ENCODE measurements around the gene ENTPD5.
A peak's percentile ranks its signal among the peaks of the same experiment; 100 is the strongest.

DNA sequence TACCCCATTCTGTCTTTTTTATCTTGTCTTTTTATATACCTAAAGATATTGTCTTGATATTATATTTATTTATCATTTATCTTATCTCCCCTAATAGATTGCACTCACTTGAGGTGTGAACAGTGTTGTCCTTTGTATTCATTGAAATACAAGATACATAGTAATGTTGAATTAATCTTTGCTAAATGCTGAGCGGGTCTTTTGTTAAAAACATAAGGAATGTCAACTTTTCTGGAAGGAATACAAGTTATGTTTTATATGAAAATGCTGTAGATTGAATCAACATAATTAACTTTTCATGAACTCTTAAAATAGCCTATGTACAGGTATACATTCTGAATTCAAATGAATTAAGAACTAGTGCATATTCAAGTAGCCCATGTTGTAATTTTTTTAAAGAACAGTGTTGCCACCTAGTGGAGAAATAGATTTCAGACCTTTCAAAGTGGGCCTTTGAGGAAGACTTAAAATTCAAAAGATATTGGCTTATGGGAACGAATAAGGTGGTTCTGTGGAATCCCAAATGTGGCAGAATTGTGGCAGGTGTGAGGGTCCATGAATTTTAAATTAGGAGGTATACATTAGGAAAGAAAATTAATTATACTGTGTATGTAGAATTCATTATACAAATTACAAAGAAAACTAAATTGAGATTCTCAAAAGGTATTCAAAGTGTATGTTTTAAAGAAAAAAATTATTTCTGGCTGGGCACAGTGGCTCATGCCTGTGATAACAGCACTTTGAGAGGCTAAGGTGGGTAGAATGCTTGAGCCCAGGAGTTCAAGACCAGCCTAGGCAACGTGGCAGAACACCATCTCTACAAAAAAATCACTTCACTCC lies 19.2 kb upstream of the ENTPD5 start:
- no peak for TF ChIP-seq POLR2A (IDR thresholded peaks at IDR 0.05)
- TF ChIP-seq, protein P1, sequence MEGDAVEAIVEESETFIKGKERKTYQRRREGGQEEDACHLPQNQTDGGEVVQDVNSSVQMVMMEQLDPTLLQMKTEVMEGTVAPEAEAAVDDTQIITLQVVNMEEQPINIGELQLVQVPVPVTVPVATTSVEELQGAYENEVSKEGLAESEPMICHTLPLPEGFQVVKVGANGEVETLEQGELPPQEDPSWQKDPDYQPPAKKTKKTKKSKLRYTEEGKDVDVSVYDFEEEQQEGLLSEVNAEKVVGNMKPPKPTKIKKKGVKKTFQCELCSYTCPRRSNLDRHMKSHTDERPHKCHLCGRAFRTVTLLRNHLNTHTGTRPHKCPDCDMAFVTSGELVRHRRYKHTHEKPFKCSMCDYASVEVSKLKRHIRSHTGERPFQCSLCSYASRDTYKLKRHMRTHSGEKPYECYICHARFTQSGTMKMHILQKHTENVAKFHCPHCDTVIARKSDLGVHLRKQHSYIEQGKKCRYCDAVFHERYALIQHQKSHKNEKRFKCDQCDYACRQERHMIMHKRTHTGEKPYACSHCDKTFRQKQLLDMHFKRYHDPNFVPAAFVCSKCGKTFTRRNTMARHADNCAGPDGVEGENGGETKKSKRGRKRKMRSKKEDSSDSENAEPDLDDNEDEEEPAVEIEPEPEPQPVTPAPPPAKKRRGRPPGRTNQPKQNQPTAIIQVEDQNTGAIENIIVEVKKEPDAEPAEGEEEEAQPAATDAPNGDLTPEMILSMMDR (IDR thresholded peaks at IDR 0.05) = peak; percentile 52 to 73 (median 66)

Measured in heart left ventricle (tissue), 13 donors.